Activated CD4-positive, alpha-beta T cell treated with anti-CD3 and anti-CD28 coated beads, Interleukin-2, amount 50 U/mL, for 48 hours (primary cell): ENCODE measurements around the gene MIGA1.
"Not testable (repeated sequence)": the region's sequence is repeated elsewhere in the genome, so short reads cannot be mapped to it uniquely, and the experiment has no call there.

Experiments
- DNase-seq, 2 experiments: peaks; one replicate each; pipeline ENCODE4 v3.0.0-alpha.2; 2020

MIGA1 gene, protein sequence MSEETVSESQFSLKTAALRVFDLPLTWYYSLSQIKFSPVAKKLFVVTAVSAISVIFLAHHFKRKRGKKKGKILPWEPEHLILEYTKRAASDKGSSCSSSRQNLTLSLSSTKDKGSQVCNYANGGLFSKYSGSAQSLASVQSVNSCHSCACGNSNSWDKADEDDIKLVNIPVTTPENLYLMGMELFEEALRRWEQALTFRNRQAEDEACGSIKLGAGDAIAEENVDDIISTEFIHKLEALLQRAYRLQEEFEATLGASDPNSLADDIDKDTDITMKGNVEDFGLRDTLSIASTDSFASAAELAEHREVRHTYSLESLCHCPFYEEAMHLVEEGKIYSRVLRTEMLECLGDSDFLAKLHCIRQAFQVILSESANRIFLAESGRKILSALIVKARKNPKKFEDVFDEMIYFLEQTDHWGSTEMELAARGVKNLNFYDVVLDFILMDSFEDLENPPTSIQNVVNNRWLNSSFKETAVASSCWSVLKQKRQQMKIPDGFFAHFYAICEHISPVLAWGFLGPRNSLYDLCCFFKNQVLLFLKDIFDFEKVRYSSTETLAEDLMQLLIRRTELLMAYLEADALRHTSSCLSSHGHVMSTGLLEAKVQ

DNA sequence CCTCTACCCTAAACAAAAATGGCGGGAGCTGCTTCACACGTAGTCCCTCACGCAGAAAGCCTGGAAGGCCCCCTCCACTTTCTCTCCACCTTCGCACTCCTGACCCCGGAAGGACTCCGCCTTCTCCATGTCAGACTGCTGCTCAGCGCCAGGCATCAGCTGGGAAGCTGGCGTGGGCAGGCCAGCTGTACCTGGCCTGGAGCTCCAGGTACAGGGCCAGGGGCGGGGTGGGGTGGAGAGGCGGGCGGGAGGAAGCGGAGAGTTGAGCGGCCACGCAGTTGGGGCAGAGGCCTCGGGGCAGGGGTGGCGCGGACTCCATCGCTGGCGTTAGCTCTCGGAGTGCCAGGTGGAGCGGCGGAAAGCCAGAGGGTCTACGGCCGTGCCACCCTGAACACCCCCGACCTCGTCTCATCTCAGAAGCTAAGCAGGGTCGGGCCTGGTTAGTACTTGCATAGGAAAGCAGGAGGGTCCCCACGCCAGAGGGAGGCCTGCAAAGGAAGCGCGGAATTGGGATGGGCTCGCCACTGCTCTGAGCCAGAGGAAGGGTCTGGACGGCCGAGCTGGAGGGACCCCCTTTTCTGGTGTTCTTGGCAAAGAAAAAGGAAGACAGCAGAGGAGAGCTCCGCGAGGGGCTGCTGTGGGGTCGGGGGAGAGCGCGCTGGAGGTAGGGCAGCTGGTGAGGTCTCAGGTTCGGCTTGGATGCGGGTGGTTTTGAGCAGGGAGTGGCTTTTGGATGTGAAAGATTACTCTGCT, at the start of gene MIGA1:
Gene MIGA1 (plus strand): TSS at position 121 of the 753 bp plus-strand sequence. CDS start 3,604 bp downstream, outside the sequence.
- DNase-seq = peak; percentile 84 to 88

DNA sequence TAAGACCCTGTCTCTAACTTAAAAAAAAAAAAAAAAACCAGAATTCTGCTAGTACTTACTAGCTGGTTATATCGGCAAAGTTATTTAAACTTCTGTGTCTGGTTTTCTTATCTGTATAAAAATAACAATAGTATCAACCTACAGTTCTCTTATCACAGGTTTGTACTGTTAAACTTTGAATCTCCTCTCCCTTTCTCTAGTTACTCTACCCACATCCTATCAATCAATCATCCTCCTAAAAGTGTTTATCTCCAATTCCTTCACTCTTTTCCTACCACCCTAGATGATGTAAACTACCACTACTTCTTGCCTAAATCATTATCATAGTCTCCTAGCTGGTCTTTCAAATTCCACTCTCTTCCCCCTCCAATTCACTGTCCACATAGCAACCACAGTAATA, 47.4 kb upstream of the MIGA1 start:
- no peak for DNase-seq

- DNase-seq = no peak
Observed at GRCh38 chr1:77739235-77739634, 40.2 kb upstream of the MIGA1 start.

DNA sequence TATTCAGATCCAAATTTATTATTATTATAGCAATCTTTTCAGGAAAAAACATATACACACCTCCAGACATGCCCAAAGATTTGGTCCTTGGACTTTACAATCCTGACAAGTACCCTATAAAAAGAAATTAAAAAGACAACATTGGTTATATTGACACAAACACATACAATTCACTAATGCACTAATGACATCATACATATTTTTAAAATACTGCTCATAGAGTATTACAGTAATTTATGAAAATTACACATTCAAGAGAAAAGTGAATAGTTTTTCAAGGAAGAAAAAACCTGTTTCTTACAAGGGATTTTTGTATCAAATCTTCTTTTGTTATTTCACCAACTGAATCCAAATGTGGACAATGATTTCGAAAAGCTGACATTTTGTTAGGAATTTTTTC, 38.1 kb upstream of the MIGA1 start:
- no peak for DNase-seq

GRCh38 chr1:77742011-77742555, 37.4 kb upstream of the MIGA1 start:
- no peak for DNase-seq

DNA sequence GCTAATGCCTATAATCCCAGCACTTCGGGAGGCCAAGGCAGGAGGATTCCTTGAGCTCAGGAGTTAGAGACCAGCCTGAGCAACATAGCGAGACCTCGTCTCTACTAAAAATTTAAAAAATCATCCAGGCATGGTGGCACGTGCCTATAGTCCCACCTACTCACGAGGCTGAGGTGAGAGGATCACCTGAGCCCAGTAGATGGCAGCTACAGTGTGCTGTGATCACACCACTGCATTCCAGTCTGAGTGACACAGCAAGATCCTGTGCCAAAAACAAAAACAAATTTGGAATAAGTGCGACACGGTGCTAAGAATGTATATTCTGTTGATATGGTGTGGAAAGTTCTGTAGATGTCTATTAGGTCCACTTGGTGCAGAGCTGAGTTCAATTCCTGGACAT, 34.9 kb upstream of the MIGA1 start:
- no peak for DNase-seq

DNA sequence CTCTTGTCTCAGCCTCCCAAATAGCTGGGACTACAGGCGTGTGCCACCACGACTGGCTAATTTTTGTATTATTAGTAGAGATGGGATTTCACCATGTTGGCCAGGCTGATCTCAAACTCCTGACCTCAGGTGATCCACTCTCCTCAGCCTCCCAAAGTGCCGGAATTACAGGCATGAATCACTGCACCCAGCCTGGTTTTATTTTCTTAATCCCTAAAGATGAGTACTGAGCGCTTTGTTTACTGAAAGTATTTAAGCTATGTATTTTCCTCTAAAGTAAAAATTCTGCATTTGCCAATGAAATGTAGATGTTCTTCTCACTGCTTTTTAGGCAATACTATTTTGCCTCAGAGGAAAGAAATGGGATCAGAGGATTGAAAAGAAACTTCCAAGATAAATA, 30.0 kb upstream of the MIGA1 start:
- not testable (repeated sequence) for DNase-seq

DNA sequence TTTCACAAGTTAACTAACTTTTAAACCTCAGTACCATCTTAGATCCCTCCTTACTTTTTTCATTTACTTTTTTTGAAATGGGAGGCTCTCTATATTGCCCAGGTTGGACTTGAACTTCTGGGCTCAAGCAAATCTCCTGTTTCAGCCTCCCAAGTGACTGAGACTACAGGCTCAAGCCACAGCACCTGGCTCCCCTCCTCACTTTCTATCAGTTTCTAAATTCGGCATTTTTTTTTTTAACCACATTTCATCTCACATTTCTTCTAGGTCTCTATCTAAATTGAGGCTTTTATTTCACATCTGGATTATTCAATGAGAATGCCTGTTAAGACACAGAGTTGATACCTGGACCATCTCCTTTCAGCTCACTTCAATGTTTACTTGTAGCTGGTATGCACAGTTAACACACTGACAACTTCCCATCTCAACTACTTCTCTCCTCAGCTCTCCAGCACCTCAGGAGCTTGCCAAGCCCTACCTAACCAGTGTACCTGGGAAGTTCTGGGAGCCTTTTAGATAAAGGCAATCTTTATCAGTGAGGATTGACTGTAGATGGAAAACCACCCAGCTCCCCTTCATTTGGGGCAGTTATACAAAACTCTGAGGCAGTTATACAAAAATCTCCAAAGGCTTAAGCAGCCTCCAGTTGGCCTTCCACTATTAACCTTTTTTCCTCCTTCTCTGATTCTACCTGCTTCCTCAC, 23.2 kb upstream of the MIGA1 start:
- DNase-seq = no peak

DNA sequence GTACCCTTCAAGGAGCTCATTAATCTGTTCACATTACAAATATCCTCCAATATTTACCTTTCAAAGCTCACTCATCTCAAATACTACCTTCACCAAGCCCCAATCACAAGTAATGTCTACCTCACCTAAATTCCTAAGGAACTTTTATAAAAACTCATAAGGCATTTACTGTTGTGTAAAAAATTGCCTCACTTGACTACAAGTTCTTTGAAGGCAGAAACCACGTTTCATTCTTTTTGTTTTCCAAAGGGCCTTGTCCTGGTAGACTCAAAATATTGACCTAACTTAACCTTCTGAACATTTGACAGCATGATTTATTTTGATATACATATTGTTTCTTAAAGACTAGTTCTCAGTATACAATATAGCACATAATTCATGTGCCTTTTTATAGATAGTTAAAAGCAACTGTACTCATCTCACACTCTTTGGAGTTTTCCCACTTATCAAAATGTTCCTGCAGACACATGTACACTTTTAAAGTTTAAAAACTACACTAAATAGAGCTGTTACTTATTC, 22.3 kb upstream of the MIGA1 start:
- no peak for DNase-seq

DNA sequence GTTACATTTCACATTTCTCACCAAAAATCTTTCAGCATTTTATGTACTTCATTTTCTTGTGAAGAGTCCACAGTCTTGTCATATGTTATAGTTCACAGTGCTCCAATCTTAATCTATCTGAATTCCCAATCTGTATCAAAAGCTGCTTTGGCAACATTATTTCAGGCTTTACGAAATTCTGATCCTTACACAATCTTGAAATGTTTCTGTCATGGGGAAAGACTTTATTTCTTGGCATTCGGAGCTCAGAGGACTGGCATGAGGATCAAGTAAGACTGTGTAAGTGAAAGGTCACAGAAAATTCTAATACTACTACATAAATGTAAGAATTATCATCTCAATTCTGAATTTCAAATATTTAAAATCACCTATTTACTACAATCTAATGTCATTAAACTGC, 21.8 kb upstream of the MIGA1 start:
- no peak for DNase-seq

DNA sequence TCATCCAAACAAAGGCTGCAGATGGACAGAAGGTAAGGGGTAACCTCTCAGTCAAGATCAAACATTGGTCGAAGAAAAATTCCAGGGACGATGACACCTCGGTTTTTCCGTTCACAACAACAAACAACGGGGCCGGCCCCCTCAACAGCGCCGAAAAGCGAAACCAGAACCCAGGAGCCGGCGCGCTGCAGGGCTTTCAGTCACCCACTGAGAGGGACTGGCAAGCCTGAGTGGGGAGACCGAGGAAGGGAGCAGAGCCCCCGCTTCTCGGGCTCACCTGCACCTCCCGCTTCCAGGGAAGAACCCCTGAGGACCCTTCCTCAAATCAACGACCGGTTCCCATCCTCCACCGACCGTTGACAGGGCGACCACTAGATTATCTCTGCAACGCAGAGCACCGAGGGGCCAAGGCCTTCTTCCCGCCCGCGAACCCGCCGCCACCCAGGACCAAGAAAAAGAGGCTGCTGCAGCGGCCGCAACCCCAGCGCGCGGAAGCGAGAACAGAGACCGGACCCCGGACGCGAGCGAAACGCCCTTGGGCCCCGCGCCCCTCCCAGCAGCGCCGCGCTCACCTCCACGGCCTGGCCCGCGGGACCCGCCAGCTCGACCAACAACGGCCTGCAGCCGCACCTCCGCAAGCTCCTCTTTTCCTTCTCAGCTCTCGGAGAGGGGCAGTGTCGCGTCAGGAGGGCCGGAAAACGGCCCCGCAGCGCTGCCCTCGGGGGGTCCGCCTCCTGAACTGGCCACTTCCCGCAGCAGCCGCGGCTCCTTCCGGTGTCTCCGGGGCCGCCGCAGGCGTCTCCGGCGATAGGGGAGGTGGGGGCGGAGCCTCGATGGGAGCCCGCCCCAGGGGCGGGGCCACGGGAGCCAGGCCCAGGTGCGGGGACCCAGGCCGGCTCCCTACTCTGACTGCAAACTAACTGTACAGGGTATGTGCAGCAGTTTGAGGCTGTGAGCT, 20.1 kb upstream of the MIGA1 start, which contains the start of gene USP33:
Gene USP33 (minus strand): TSS at position 782 of the 958 bp plus-strand sequence. CDS start 18,155 bp downstream, outside the sequence.
- peak; percentile 91 to 92 for DNase-seq

- no peak for DNase-seq
Observed at GRCh38 chr1:77762072-77762476, 17.4 kb upstream of the MIGA1 start.

DNA sequence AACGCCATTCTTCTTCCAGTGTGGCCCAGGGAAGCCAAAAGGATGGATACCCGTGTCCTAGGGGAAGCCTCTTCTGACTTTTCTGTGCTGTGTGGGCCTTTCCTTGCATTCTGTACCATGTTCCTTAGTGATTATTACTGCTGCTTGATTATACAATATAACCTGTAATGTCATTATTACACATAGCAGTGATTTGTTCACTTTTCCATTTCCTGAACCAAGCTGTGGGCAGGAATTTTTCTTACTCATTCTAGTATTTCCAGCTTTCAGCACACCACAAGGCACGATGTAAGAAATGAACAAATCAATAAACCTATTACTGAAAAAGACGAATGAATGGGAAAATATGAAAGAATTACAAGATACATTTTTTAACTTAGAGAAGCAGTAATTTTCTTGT, 11.4 kb upstream of the MIGA1 start:
- DNase-seq = no peak

GRCh38 chr1:77776007-77776700, 3.3 kb upstream of the MIGA1 start:
- DNase-seq = no peak

DNA sequence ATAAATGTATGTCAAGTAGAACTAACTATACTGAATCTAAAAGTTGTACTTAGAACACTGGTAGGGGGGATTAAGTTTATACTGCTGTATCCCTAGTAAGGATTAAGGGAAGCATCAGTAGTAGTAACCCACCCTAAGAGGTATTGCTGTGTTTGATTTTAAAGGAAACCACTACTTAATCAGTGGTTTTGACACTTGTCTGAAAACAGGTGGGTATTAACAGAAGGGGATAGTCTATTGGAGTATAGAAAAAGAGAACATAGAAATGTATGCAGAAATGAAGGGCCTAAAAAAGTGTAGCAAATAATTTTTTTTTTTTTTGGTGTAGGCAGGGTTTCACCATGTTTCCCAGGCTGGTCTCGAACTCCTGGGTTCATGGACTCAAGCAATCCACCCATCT, 2.2 kb downstream of the MIGA1 start:
- DNase-seq = no peak

DNA sequence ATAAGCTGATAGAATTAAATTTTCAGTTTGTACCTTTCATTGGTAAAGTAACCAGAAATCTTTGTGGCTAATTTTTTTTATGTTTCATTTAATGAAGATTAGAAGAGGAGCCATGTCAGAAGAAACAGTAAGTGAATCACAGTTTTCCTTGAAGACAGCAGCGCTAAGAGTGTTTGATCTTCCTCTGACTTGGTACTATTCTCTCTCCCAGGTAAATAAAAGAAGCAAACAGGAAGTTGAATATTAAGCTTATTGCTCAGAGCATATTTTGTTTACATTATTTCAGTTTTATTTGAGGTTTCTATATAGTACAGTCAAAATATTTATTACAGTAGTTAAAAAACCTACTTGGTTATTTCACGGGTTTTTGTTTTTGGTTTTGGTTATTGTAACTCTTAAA, 3.7 kb downstream of the MIGA1 start:
- DNase-seq = no peak

DNA sequence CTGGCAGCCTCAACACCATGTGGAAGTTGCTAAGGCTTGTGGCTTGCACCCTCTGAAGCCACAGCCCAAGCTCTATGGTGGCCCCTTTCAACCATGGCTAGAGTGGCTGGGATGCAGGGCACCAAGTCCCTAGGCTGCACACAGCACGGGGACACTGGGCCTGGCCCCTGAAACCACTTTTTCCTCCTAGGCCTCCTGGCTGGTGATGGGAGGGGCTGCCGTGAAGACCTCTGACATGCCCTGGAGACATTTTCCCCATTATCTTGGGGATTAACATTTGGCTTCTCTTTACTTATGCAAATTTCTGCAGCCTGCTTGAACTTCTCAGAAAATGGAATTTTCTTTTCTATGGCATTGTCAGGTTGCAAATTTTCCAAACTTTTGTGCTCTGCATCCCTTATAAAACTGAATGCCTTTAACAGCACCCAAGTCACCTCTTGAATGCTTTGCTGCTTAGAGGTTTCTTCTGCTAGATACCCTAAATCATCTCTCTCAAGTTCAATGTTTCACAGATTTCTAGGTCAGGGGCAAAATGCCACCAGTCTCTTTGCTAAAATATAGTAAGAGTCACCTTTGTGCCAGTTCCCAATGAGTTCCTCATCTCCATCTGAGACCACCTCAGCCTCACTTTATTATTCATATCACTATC, 6.8 kb downstream of the MIGA1 start:
- DNase-seq = not testable (repeated sequence)

- DNase-seq = no peak
Observed at GRCh38 chr1:77794550-77794949, 15.1 kb downstream of the MIGA1 start.

DNA sequence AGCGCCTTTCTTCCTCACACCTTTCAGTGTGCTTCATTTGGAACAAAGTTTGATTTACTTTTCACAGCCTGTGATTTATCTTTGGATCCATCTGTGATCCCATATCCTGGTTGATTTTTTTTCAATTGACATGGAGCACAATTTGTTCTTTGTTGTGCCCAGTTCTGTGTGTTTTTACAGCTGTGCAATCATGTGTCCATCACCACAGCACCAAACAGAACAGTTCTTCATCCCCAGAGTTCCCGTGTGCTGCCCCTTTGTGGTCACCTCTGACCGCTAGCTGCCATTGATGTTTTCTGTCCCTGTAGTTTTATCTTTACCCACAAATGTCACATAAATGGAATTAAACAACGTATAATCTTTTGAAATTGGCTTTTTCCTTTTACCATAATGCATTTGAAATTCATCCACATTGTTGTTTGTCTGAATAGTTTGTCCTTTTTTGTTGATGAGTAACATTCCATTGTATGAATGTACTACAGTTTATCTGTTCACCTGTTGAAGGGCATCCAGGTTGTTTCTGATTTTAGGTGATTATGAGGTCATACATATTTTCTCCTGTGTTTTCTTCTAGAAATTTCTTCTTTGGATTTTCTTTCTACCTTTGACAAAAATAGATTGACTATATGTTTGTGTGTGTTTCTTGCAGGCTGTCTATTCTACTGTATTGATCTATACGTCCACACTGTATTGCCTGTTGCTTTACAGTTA, 17.4 kb downstream of the MIGA1 start:
- DNase-seq = no peak
